Neuronal stem cell (in vitro differentiated cells): Measurements from ENCODE around the gene ACBD6.

ENCODE experiments used
- DNase-seq: peaks from one replicate; pipeline ENCODE4 v3.0.0-alpha.2; 2013; ENCODE audit warnings: low spot score
- H2AFZ ChIP-seq: one replicate; pipeline ENCODE4 v1.6.1; 2013; ENCODE audit warnings: mild to moderate bottlenecking, low read length, inconsistent platforms
- H2AK5ac ChIP-seq: 2 replicates; pipeline ENCODE4 v1.6.1; 2013; ENCODE audit warnings: low read depth, mild to moderate bottlenecking, inconsistent platforms, low read length, moderate library complexity, mixed read lengths
- H2BK120ac ChIP-seq: 2 replicates; pipeline ENCODE4 v1.6.1; 2013; ENCODE audit warnings: low read depth, mild to moderate bottlenecking, inconsistent platforms, low read length, moderate library complexity, mixed read lengths
- H2BK12ac ChIP-seq: one replicate; pipeline ENCODE4 v1.6.1; 2013; ENCODE audit warnings: low read length, inconsistent platforms
- H2BK15ac ChIP-seq: 2 replicates; pipeline ENCODE4 v1.6.1; 2013; ENCODE audit warnings: mild to moderate bottlenecking, low read length, inconsistent platforms, mixed read lengths
- H2BK5ac ChIP-seq: one replicate; pipeline ENCODE4 v1.6.1; 2013; ENCODE audit warnings: inconsistent platforms, mild to moderate bottlenecking, low read length, moderate library complexity
- H3K14ac ChIP-seq: one replicate; pipeline ENCODE4 v1.6.1; 2013; ENCODE audit warnings: low read length, inconsistent platforms
- H3K18ac ChIP-seq: 2 replicates; pipeline ENCODE4 v1.6.1; 2013; ENCODE audit warnings: low read length, inconsistent platforms
- H3K23ac ChIP-seq: 2 replicates; pipeline ENCODE4 v1.6.1; 2013; ENCODE audit warnings: low read depth, mild to moderate bottlenecking, mixed read lengths, low read length, inconsistent platforms; ENCODE audit not compliant: poor library complexity
- H3K27ac ChIP-seq: replicated peaks from 3 replicates; pipeline ENCODE4 v1.5.1; 2013; ENCODE audit warnings: low read length, inconsistent platforms
- H3K27me3 ChIP-seq, 3 experiments: 2 replicates each; pipeline ENCODE4 v1.6.1; 2013; ENCODE audit warnings: low read length in 3 of 3, mild to moderate bottlenecking in 2 of 3, inconsistent platforms in 1 of 3, low read depth in 1 of 3, mixed read lengths in 1 of 3, moderate library complexity in 1 of 3; ENCODE audit not compliant: control insufficient read depth in 3 of 3, insufficient read depth in 3 of 3
- H3K36me3 ChIP-seq, 2 donors: replicated peaks in 1 of 2; 2 replicates each; pipeline ENCODE4 v1.6.1; 2013; ENCODE audit warnings: low read length in 2 of 2; ENCODE audit not compliant: control insufficient read depth in 2 of 2, insufficient read depth in 2 of 2
- H3K4ac ChIP-seq: 2 replicates; pipeline ENCODE4 v1.6.1; 2013; ENCODE audit warnings: inconsistent platforms, mild to moderate bottlenecking, low read length, moderate library complexity
- H3K4me1 ChIP-seq, 2 donors: 1 replicate in 1 of 2; 2 replicates in 1 of 2; pipeline ENCODE4 v1.6.1; 2013; ENCODE audit warnings: low read length in 2 of 2, low read depth in 1 of 2; ENCODE audit not compliant: control insufficient read depth in 2 of 2, insufficient read depth in 1 of 2
- H3K4me2 ChIP-seq: one replicate; pipeline ENCODE4 v1.6.1; 2013; ENCODE audit warnings: mild to moderate bottlenecking, low read length, inconsistent platforms; ENCODE audit not compliant: insufficient read depth, poor library complexity, severe bottlenecking
- H3K4me3 ChIP-seq, 2 donors: 2 replicates each; pipeline ENCODE4 v1.5.1; 2013; ENCODE audit warnings: low read length in 2 of 2, mild to moderate bottlenecking in 2 of 2, inconsistent platforms in 1 of 2, moderate library complexity in 1 of 2
- H3K79me1 ChIP-seq: one replicate; pipeline ENCODE4 v1.6.1; 2013; ENCODE audit warnings: low read depth, mild to moderate bottlenecking, inconsistent platforms, low read length, moderate library complexity
- H3K9ac ChIP-seq: one replicate; pipeline ENCODE4 v1.6.1; 2013; ENCODE audit warnings: mild to moderate bottlenecking, low read depth, low read length, inconsistent platforms; ENCODE audit not compliant: poor library complexity
- H3K9me3 ChIP-seq, 2 donors: replicated peaks in 1 of 2; 2 replicates each; pipeline versions ENCODE3 to v1.6.1; 2013; ENCODE audit warnings: low read length in 2 of 2, mild to moderate bottlenecking in 2 of 2, inconsistent platforms in 1 of 2, low read depth in 1 of 2, mixed read lengths in 1 of 2, moderate library complexity in 1 of 2; ENCODE audit not compliant: control insufficient read depth in 2 of 2, insufficient read depth in 1 of 2
- H4K8ac ChIP-seq: one replicate; pipeline ENCODE4 v1.6.1; 2013; ENCODE audit warnings: low read depth, mild to moderate bottlenecking, inconsistent platforms, low read length, moderate library complexity
- H4K91ac ChIP-seq: one replicate; pipeline ENCODE4 v1.6.1; 2013; ENCODE audit warnings: low read length, low read depth, mild to moderate bottlenecking, inconsistent platforms; ENCODE audit not compliant: poor library complexity
- WGBS, 2 donors: extraction: QIAGEN DNeasy Blood & Tissue Kit; methylation state at CpG; one replicate each; pipeline ENCODE4 v1.1.7; 2013; ENCODE audit warnings: missing lambda C conversion rate in 2 of 2, mixed read lengths in 1 of 2; ENCODE audit not compliant: insufficient read length in 2 of 2, insufficient replicate concordance in 1 of 2; ENCODE audit errors: extremely low coverage in 2 of 2; 5-methylcytosine and 5-hydroxymethylcytosine counted together

ACBD6 gene

GRCh38 chr1:180269645-180270529, 232.5 kb downstream of the ACBD6 start:
- WGBS, 2 donors, result no CpG with 5 or more reads among the region's 14 CpGs
- no peak for DNase-seq

DNA sequence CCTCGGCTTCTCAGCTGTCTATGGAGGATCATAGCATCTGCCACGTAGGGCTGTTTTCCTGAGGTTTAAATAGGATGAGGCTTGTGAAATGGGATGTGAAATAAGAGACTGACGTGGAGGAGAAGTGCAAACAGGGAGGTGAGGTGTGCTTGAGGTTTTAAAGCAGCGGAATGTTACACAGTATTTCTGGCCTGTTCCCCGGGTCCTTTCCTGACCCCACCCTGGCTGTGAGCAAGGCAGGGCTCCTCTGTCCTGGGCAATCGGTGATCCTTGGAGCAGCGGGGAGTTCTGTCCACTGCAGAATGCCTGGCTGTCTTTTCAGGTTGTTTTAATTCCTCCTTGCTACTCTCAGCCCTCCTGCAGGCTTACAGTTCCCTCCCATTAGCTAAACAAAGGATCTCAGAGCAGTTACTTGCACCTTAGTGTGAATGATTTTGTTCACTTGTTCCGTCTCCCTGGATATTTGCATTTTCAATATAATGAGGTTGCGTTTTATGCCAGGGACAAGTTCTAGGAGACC, 233.8 kb downstream of the ACBD6 start:
- no peak overlapping the region for H2BK120ac ChIP-seq
- H2AK5ac ChIP-seq, result no peak overlapping the region
- H2BK15ac ChIP-seq, result no peak overlapping the region
- no peak overlapping the region for H4K8ac ChIP-seq
- no peak overlapping the region for H2BK5ac ChIP-seq
- H3K36me3 ChIP-seq, result peaks cover 0 to 9% of the 10 kb centered on the region in 2 donors
- H3K4me3 ChIP-seq, result no peak overlapping the region
- H2BK12ac ChIP-seq, result no peak overlapping the region
- no peak overlapping the region for H3K18ac ChIP-seq
- H3K4me1 ChIP-seq, result peaks cover 14 to 36% of the 10 kb centered on the region in 2 donors
- H3K27ac ChIP-seq, result no peak overlapping the region
- no peaks in the 10 kb centered on the region for H3K27me3 ChIP-seq
- no peak overlapping the region for H2AFZ ChIP-seq
- no peak overlapping the region for H3K4me2 ChIP-seq
- H3K4ac ChIP-seq, result no peak overlapping the region
- H3K23ac ChIP-seq, result no peak overlapping the region
- no peak for DNase-seq
- no peak overlapping the region for H4K91ac ChIP-seq
- WGBS, 2 donors, result no CpG with 5 or more reads among the region's 9 CpGs
- no peak overlapping the region for H3K14ac ChIP-seq
- no peak overlapping the region for H3K9ac ChIP-seq
- no peaks in the 10 kb centered on the region for H3K9me3 ChIP-seq
- H3K79me1 ChIP-seq, result peaks cover 2% of the 10 kb centered on the region

More at GRCh38 chr1:180269645-180270529, 232.5 kb downstream of the ACBD6 start:
- H2BK15ac ChIP-seq, result no peak overlapping the region
- no peak overlapping the region for H3K4me2 ChIP-seq
- no peak overlapping the region for H3K23ac ChIP-seq
- H4K8ac ChIP-seq, result no peak overlapping the region
- no peak overlapping the region for H2AFZ ChIP-seq
- no peak overlapping the region for H3K4ac ChIP-seq
- H3K18ac ChIP-seq, result peak overlapping the region; percentile 5
- H4K91ac ChIP-seq, result no peak overlapping the region
- H3K4me3 ChIP-seq, result no peak overlapping the region
- peaks cover 14 to 30% of the 10 kb centered on the region in 2 donors for H3K4me1 ChIP-seq
- H3K9me3 ChIP-seq, result no peaks in the 10 kb centered on the region
- H3K79me1 ChIP-seq, result peaks cover 2% of the 10 kb centered on the region
- H2AK5ac ChIP-seq, result no peak overlapping the region
- peaks cover 4 to 22% of the 10 kb centered on the region in 2 donors for H3K36me3 ChIP-seq
- H3K27me3 ChIP-seq, result no peaks in the 10 kb centered on the region
- no peak overlapping the region for H3K9ac ChIP-seq
- H2BK12ac ChIP-seq, result no peak overlapping the region
- no peak overlapping the region for H2BK5ac ChIP-seq
- H3K27ac ChIP-seq, result peak overlapping the region; percentile 21
- no peak overlapping the region for H3K14ac ChIP-seq
- H2BK120ac ChIP-seq, result no peak overlapping the region

DNA sequence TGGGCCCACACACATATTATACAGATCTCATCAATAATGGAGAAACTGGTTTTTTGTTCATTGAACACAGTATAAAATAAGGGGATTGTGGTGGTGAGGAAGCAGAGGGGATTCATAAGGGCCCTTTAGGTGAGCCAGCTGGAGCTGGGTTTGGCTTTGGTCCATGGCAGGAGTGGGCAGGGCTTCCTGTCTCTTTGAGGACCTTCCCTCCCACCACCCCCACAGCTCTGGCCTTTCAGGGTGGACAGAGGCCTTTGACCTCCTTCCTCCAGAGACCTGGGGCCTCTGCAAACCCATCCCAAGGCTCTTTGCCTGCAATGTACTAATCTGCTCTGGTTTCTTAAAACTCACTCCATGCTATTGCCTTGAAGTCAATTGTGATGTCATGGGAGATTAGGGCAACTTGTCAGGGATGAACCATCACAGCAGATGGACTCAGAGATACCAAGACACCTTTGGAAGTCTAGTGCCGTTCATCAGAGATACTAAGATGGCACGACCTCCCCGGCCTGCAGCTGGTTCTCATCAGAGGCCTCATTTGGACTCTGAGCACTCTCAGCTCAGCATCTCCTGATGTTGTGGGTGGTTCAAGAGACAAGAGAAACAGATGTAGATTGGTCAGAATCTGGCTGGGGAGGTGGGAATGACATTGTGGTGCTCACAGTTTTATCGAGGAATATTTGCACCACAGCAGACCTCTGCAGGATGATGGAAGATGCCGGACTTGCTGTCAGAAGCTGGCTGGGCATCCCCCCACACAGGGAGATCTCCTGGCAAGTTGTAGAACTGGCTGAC, 234.4 kb downstream of the ACBD6 start:
- H2BK120ac ChIP-seq, result no peak overlapping the region
- no peak overlapping the region for H3K4ac ChIP-seq
- no peak overlapping the region for H3K9ac ChIP-seq
- H2BK15ac ChIP-seq, result no peak overlapping the region
- no peaks in the 10 kb centered on the region for H3K9me3 ChIP-seq
- peaks cover 0 to 3% of the 10 kb centered on the region in 2 donors for H3K36me3 ChIP-seq
- H3K23ac ChIP-seq, result no peak overlapping the region
- H3K18ac ChIP-seq, result no peak overlapping the region
- H3K27ac ChIP-seq, result no peak overlapping the region
- H3K27me3 ChIP-seq, result peaks cover 0 to 2% (median 0%) of the 10 kb centered on the region in 3 experiments
- no peak overlapping the region for H2AFZ ChIP-seq
- no peak overlapping the region for H4K91ac ChIP-seq
- no CpG with 5 or more reads among the region's 5 CpGs for WGBS, 2 donors
- H2BK5ac ChIP-seq, result no peak overlapping the region
- no peak overlapping the region for H2BK12ac ChIP-seq
- H4K8ac ChIP-seq, result no peak overlapping the region
- no peak overlapping the region for H2AK5ac ChIP-seq
- no peak overlapping the region for H3K4me2 ChIP-seq
- H3K14ac ChIP-seq, result no peak overlapping the region
- H3K4me3 ChIP-seq, result no peak overlapping the region
- H3K4me1 ChIP-seq, result peaks cover 14 to 36% of the 10 kb centered on the region in 2 donors
- H3K79me1 ChIP-seq, result peaks cover 2% of the 10 kb centered on the region
- no peak for DNase-seq

GRCh38 chr1:180267211-180267561, 235.2 kb downstream of the ACBD6 start:
- DNase-seq, result no peak
- no peak overlapping the region for H2AFZ ChIP-seq
- no peak overlapping the region for H3K14ac ChIP-seq
- peak overlapping the region; percentile 48 for H2AK5ac ChIP-seq
- no peak overlapping the region for H4K8ac ChIP-seq
- WGBS, 2 donors, result no CpG with 5 or more reads among the region's 12 CpGs
- peak overlapping the region; percentile 38 for H3K18ac ChIP-seq
- no peak overlapping the region for H3K4me2 ChIP-seq
- no peak overlapping the region for H2BK5ac ChIP-seq
- no peak overlapping the region for H2BK15ac ChIP-seq
- H2BK12ac ChIP-seq, result no peak overlapping the region
- H2BK120ac ChIP-seq, result no peak overlapping the region
- H4K91ac ChIP-seq, result no peak overlapping the region
- no peak overlapping the region for H3K9ac ChIP-seq
- no peak overlapping the region for H3K4me3 ChIP-seq
- H3K4ac ChIP-seq, result no peak overlapping the region
- no peaks in the 10 kb centered on the region for H3K9me3 ChIP-seq
- no peaks in the 10 kb centered on the region for H3K36me3 ChIP-seq
- no peak overlapping the region for H3K27ac ChIP-seq
- H3K4me1 ChIP-seq, result peaks cover 14 to 34% of the 10 kb centered on the region in 2 donors
- peaks cover 2% of the 10 kb centered on the region for H3K79me1 ChIP-seq
- peaks cover 0 to 4% (median 0%) of the 10 kb centered on the region in 3 experiments for H3K27me3 ChIP-seq
- no peak overlapping the region for H3K23ac ChIP-seq
